K562 (cell line): Measurements from ENCODE around the gene CLASP1. TPM values are rescaled to one million over a fixed set of nuclear protein-coding genes. Genes with fewer than 3 reads are reported as not detected.

Experiments
- ATAC-seq: fragments of 200-7000 bp; cut with Tn5 transposase; 3 replicates; pipeline ENCODE4 v1.9.1; 2020; ENCODE audit warnings: moderate library complexity
- BruUV-seq: library from RNA; stranded (reverse); fragments of 400-500 nt; replicated peaks from 2 replicates; lab custom pipeline; 2021; lab: Mats Ljungman, UMichigan
- CTCF ChIA-PET: fragments of 300-600 bp; formaldehyde crosslinking; extraction: SDS; loops from one replicate; lab custom pipeline; 2021; ENCODE audit warnings: low intra/inter-chr PET ratio; lab: Yijun Ruan, JAX
- POLR2A ChIA-PET: fragments of 300-600, 350-650 bp; sonication (Branson Sonifier 250); formaldehyde crosslinking; extraction: SDS; loops from one replicate; lab custom pipeline; 2021; ENCODE audit warnings: antibody characterized with exemption, inconsistent platforms; lab: Yijun Ruan, JAX
- DNase-seq, 4 experiments: peaks; one replicate each; pipeline versions ENCODE4 v3.0.0 to v3.0.0-alpha.2; 2011 to 2018; ENCODE audit warnings: low spot score in 3 of 4, mixed read lengths in 3 of 4; ENCODE audit errors: extremely low read depth in 1 of 4
- FAIRE-seq: peaks from 2 replicates; lab custom pipeline; 2011; peaks lifted over from hg19 to GRCh38; lab: Jason Lieb, UNC
- H2AFZ ChIP-seq: 2 replicates; pipeline ENCODE4 v1.6.0; 2011; ENCODE audit warnings: low read depth, low read length, control low read depth, inconsistent platforms
- H3K27ac ChIP-seq: fragments of 200-600 bp; 3 replicates; pipeline ENCODE4 v1.8.0; 2011; ENCODE audit warnings: low read depth, mild to moderate bottlenecking, control low read depth, inconsistent platforms, low read length, moderate library complexity, mixed read lengths; ENCODE audit errors: extremely low read depth
- H3K27me3 ChIP-seq, 2 experiments: fragments of 300-600 bp in 1 of 2; 2 replicates in 1 of 2; 3 replicates in 1 of 2; pipeline versions ENCODE4 v1.6.0 to v1.8.0; 2011; ENCODE audit warnings: inconsistent platforms in 2 of 2, low read length in 2 of 2, mild to moderate bottlenecking in 1 of 2, mixed read lengths in 1 of 2, moderate library complexity in 1 of 2; ENCODE audit not compliant: control insufficient read depth in 2 of 2, insufficient read depth in 2 of 2
- H3K36me3 ChIP-seq: fragments of 300-600 bp; 3 replicates; pipeline ENCODE4 v1.8.0; 2011; ENCODE audit warnings: mild to moderate bottlenecking, low read length, inconsistent platforms; ENCODE audit not compliant: control insufficient read depth, insufficient read depth
- H3K4me1 ChIP-seq, 2 experiments: fragments of 200-600 bp in 1 of 2; replicated peaks in 1 of 2; 2 replicates in 1 of 2; 3 replicates in 1 of 2; pipeline versions ENCODE4 v1.5.1 to v1.8.0; 2011; ENCODE audit warnings: inconsistent platforms in 2 of 2, low read length in 2 of 2, mild to moderate bottlenecking in 1 of 2, mixed read lengths in 1 of 2, moderate library complexity in 1 of 2; ENCODE audit not compliant: control insufficient read depth in 2 of 2, insufficient read depth in 2 of 2
- H3K4me2 ChIP-seq: 2 replicates; pipeline ENCODE4 v1.6.1; 2011; ENCODE audit warnings: low read length, control low read depth, inconsistent platforms, mixed read lengths; ENCODE audit not compliant: insufficient read depth
- H3K4me3 ChIP-seq: fragments of 200-600 bp; sonication (generic), shearing (Covaris generic); 2 replicates; pipeline ENCODE4 v1.5.1; 2016; ENCODE audit warnings: control low read depth, inconsistent platforms
- H3K79me2 ChIP-seq: fragments of 200-600 bp; 3 replicates; pipeline ENCODE4 v1.8.0; 2011; ENCODE audit warnings: low read length, inconsistent platforms; ENCODE audit not compliant: control insufficient read depth, insufficient read depth
- H3K9ac ChIP-seq, 2 experiments: 2 replicates each; pipeline versions ENCODE4 v1.6.0 to v1.6.1; 2011; ENCODE audit warnings: low read depth in 2 of 2, low read length in 2 of 2, control low read depth in 1 of 2, inconsistent platforms in 1 of 2, mild to moderate bottlenecking in 1 of 2, mixed read lengths in 1 of 2; ENCODE audit not compliant: insufficient read depth in 1 of 2
- H3K9me1 ChIP-seq: one replicate; pipeline ENCODE4 v1.6.0; 2011; ENCODE audit warnings: inconsistent platforms, mild to moderate bottlenecking, low read length, moderate library complexity; ENCODE audit not compliant: control insufficient read depth, insufficient read depth
- H3K9me3 ChIP-seq: replicated peaks from 2 replicates; pipeline ENCODE4 v1.5.1; 2011; ENCODE audit warnings: low read depth, low read length, inconsistent platforms; ENCODE audit not compliant: control insufficient read depth, insufficient read depth
- H4K20me1 ChIP-seq: replicated peaks from 2 replicates; pipeline ENCODE4 v1.6.1; 2011; ENCODE audit warnings: low read length, inconsistent platforms, mixed read lengths; ENCODE audit not compliant: control insufficient read depth, insufficient read depth
- CCAR2 ChIP-seq: fragments of 200-400 bp; formaldehyde crosslinking; IDR thresholded peaks from 2 replicates; pipeline ENCODE4 v1.6.1; 2017; ENCODE audit warnings: mild to moderate bottlenecking, low read depth, low read length
- ILF3 ChIP-seq: fragments of 450-650 bp; IDR thresholded peaks from 2 replicates; pipeline ENCODE4 v1.6.1; 2018; ENCODE audit warnings: antibody characterized with exemption, mild to moderate bottlenecking, moderate library complexity, borderline replicate concordance
- PML ChIP-seq: IDR thresholded peaks from 2 replicates; pipeline ENCODE4 v1.6.1; 2012; ENCODE audit warnings: low read length, inconsistent platforms
- POLR2AphosphoS2 ChIP-seq: IDR thresholded peaks from 2 replicates; pipeline ENCODE4 v1.6.1; 2012; ENCODE audit warnings: low read length, improper control_type of control experiment
- PTBP1 ChIP-seq: fragments of 200-400 bp; formaldehyde crosslinking; IDR thresholded peaks from 2 replicates; pipeline ENCODE4 v1.6.1; 2017; ENCODE audit warnings: low read depth, low read length
- SLC30A9 ChIP-seq: fragments of 250-450 bp; sonication (Bioruptor Pico); IDR thresholded peaks from 2 replicates; pipeline ENCODE4 v1.8.0; 2022; ENCODE audit warnings: mild to moderate bottlenecking, moderate library complexity
- ZC3H4 ChIP-seq: sonication (generic); formaldehyde crosslinking; IDR thresholded peaks from 2 replicates; pipeline ENCODE4 v1.9.0; 2021; ENCODE audit warnings: missing genetic modification reagents, borderline replicate concordance
- ZFP36 ChIP-seq: fragments of 150-350 bp; IDR thresholded peaks from 2 replicates; pipeline ENCODE4 v1.6.1; 2018; ENCODE audit warnings: low read length, low read depth; ENCODE audit not compliant: partially characterized antibody
- ZNF140 ChIP-seq: fragments of 250-450 bp; sonication (Bioruptor Pico); IDR thresholded peaks from 2 replicates; pipeline ENCODE4 v1.8.0; 2021; ENCODE audit warnings: moderate library complexity, mild to moderate bottlenecking, inconsistent platforms
- WGBS: fragments of 100-300 bp; shearing (Covaris generic); methylation state at CpG from one replicate; pipeline ENCODE4 v1.1.6; 2016; ENCODE audit warnings: low coverage, mixed read lengths; ENCODE audit not compliant: insufficient coverage; ENCODE audit errors: missing lambda C conversion rate; 5-methylcytosine and 5-hydroxymethylcytosine counted together
- in situ Hi-C: fragments of 300-500 bp; cut with MboI; formaldehyde crosslinking; loops from 4 replicates; pipeline ENCODE4 v1.15.0; 2018; ENCODE audit warnings: inconsistent platforms, mixed read lengths
- intact Hi-C: fragments of 100-400 bp; cut with micrococcal nuclease; formaldehyde crosslinking; loops from 2 replicates; pipeline ENCODE4 v1.14.2; 2022
- polyA plus RNA-seq, 8 experiments: library from polyadenylated mRNA; depleted of rRNA in 4 of 8; stranded (reverse) in 5 of 8; unstranded in 3 of 8; fragments of >200 nt; fragmentation: Nextera tagmentation in 2 of 8; fragmentation: Illumina TruSeq in 1 of 8; extraction: Ambion mirVana in 2 of 8; extraction: Trizol in 1 of 8; gene quantifications; 2 replicates each; pipeline versions ENCODE4 v1.2.1 to v1.2.3, GENCODE V29; 2011 to 2014; ENCODE audit warnings: inconsistent platforms in 1 of 8, missing spikeins in 1 of 8
- total RNA-seq, 7 experiments: library from RNA; depleted of rRNA in 6 of 7; stranded (reverse); fragments of >200 nt in 6 of 7; fragmentation: Illumina TruSeq in 2 of 7; extraction: Trizol in 2 of 7; gene quantifications; 2 replicates each; pipeline versions ENCODE4 v1.2.1 to v1.2.3, GENCODE V29; 2011 to 2021; ENCODE audit warnings: low replicate concordance in 1 of 7
- TF ChIP-seq, protein P1 (sequence below): fragments of 250-450 bp; sonication (Bioruptor Pico); IDR thresholded peaks from 2 replicates; pipeline ENCODE4 v1.5.1; 2021; ENCODE audit warnings: mild to moderate bottlenecking

Gene CLASP1
- total and polyA plus RNA-seq, 9 of the 15 experiments (the other 6 are each of a cell fraction or from before 2014, with no cell fraction given): 1.7 to 40.3 (median 20.7) TPM

DNA sequence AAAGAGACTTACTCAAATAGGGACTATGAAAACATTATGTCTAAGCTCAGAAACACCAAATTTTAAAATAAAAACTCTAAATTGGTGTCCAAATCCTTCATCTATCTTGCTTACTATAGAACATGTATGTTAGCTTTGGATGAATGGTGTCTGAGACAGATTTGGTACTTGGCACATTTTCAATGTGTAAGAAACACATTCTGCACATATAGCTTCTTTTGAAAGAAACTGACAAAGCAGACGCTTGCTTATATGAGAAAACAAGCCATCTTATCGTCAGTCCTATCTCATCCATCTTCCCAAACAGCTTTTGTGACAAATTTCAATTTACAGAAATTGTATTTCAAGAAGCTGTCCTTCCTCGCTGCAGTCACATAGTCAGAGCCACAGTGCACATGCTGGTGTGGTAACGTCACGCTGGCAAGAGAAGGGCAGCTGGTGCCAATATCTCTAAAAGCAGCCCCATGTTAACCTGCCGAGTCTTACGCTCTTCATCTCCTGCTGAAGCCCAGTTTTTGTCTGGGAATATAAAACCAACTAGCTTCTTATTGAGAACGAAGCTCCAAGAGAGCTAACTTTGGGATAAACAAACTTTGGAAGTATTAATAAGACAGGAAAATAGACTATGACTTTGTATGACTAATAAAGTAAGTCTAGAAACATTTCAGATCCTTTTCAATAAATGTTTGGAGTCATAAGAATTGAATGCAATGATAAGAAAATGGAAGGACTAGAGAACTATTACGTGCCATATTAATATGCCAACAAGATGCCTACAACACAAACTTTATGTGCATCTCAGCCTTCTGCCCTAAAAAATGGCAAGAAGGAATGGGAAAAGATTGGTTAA is 289.3 kb downstream of the CLASP1 start:
- H3K36me3 ChIP-seq: peaks cover 66% of the 10 kb centered on the region
- no peaks in the 10 kb centered on the region for H3K27me3 ChIP-seq
- no peak overlapping the region for H2AFZ ChIP-seq
- H3K9me3 ChIP-seq: no peaks in the 10 kb centered on the region
- no peak overlapping the region for H3K27ac ChIP-seq
- H3K4me2 ChIP-seq: no peak overlapping the region
- H3K79me2 ChIP-seq: no peaks in the 10 kb centered on the region
- DNase-seq (no peak), ATAC-seq (no peak), FAIRE-seq (no peak)
- CTCF ChIA-PET: no interaction called here
- intact Hi-C loops: no loop called here
- in situ Hi-C loops: no loop called here
- no peak overlapping the region for H3K4me3 ChIP-seq
- H3K4me1 ChIP-seq: no peaks in the 10 kb centered on the region
- 87% methylated on average over 9 of the region's 9 CpGs for WGBS
- H4K20me1 ChIP-seq: no peaks in the 10 kb centered on the region; the same call in 1 of the 2 replicates
- TF ChIP-seq ZNF140 (CRISPR knock-in tag) (no peak), ZC3H4 (CRISPR knock-in tag) (no peak), PML (no peak), ZFP36 (no peak), ILF3 (no peak), PTBP1 (no peak), POLR2AphosphoS2 (no peak), CCAR2 (no peak), SLC30A9 (no peak)
- TF ChIP-seq, protein P1, sequence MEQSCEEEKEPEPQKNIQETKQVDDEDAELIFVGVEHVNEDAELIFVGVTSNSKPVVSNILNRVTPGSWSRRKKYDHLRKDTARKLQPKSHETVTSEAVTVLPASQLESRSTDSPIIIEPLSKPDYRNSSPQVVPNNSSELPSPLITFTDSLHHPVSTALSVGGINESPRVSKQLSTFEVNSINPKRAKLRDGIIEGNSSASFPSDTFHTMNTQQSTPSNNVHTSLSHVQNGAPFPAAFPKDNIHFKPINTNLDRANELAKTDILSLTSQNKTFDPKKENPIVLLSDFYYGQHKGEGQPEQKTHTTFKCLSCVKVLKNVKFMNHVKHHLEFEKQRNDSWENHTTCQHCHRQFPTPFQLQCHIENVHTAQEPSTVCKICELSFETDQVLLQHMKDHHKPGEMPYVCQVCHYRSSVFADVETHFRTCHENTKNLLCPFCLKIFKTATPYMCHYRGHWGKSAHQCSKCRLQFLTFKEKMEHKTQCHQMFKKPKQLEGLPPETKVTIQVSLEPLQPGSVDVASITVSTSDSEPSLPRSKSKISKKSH: no peak
- no peaks in the 10 kb centered on the region for H3K9me1 ChIP-seq
- POLR2A ChIA-PET: interaction anchor here (0.8 to 1.2 kb wide), 3 partner anchors 16 to 286 kb away, joined by 3 to 4 read pairs (median 3); no protein-coding TSS in a partner anchor
- no peak overlapping the region for H3K9ac ChIP-seq
- no TSS peak for BruUV-seq
